Left lung (tissue), 10 donors: ENCODE data around the gene LRPAP1. TPM values are rescaled to one million over a fixed set of nuclear protein-coding genes. Genes with fewer than 3 reads are reported as not detected.

ENCODE experiments used
- ATAC-seq: fragments of 200-7000 bp; cut with Tn5 transposase; one replicate; pipeline ENCODE4 v1.9.1; 2020; ENCODE audit warnings: moderate library complexity
- DNase-seq, 4 donors: peaks; one replicate each; pipeline ENCODE4 v3.0.0-alpha.2; 2013 to 2020
- H3K27ac ChIP-seq, 2 donors: fragments of 200-600 bp; sonication (generic) in 1 of 2; one replicate each; pipeline versions ENCODE4 v1.5.0 to v1.8.0; 2020 to 2021
- H3K27me3 ChIP-seq, 2 donors: fragments of 200-600 bp; sonication (generic) in 1 of 2; one replicate each; pipeline versions ENCODE4 v1.5.0 to v1.8.0; 2020 to 2021
- H3K36me3 ChIP-seq, 2 donors: fragments of 200-600 bp; sonication (generic) in 1 of 2; one replicate each; pipeline versions ENCODE4 v1.5.0 to v1.8.0; 2020 to 2021
- H3K4me1 ChIP-seq, 2 donors: fragments of 200-600 bp; one replicate each; pipeline ENCODE4 v1.8.0; 2021
- H3K4me3 ChIP-seq, 2 donors: fragments of 200-600 bp; sonication (generic) in 1 of 2; one replicate each; pipeline versions ENCODE4 v1.5.0 to v1.8.0; 2020 to 2021; ENCODE audit warnings: mild to moderate bottlenecking in 1 of 2
- H3K9me3 ChIP-seq, 2 donors: fragments of 200-600 bp; sonication (generic) in 1 of 2; one replicate each; pipeline versions ENCODE4 v1.5.0 to v1.8.0; 2020 to 2021
- intact Hi-C, 2 donors: fragments of 100-400 bp; cut with DNase I; formaldehyde crosslinking; loops; one replicate each; pipeline versions ENCODE4 v1.11.2 to v1.14.2; 2022
- polyA plus RNA-seq, 6 donors: library from polyadenylated mRNA; unstranded; fragments of 120-200 nt; gene quantifications; one replicate each; pipeline ENCODE4 v1.2.1, GENCODE V29; 2013; ENCODE audit not compliant: insufficient read length in 6 of 6
- total RNA-seq, 2 donors: library from RNA; stranded (reverse); fragmentation: NEBNext Ultra II Directional; extraction: Animal tissue kit (Norgen Biotek cat#: 25700); gene quantifications; one replicate each; pipeline ENCODE4 v1.2.1, GENCODE V29; 2021
- TF ChIP-seq, protein P1 (sequence below), 2 donors: fragments of 200-600 bp; sonication (generic) in 1 of 2; IDR thresholded peaks; one replicate each; pipeline versions ENCODE4 v1.5.0 to v1.8.0; 2021; ENCODE audit warnings: antibody characterized with exemption in 2 of 2
- donor health status: DM: no; HTN: yes; CAD: no.
- donor health status: DM: no; HTN: no; CAD: no.

Gene LRPAP1
- total and polyA plus RNA-seq, 8 donors = 95.9 to 218 (median 112) TPM

DNA sequence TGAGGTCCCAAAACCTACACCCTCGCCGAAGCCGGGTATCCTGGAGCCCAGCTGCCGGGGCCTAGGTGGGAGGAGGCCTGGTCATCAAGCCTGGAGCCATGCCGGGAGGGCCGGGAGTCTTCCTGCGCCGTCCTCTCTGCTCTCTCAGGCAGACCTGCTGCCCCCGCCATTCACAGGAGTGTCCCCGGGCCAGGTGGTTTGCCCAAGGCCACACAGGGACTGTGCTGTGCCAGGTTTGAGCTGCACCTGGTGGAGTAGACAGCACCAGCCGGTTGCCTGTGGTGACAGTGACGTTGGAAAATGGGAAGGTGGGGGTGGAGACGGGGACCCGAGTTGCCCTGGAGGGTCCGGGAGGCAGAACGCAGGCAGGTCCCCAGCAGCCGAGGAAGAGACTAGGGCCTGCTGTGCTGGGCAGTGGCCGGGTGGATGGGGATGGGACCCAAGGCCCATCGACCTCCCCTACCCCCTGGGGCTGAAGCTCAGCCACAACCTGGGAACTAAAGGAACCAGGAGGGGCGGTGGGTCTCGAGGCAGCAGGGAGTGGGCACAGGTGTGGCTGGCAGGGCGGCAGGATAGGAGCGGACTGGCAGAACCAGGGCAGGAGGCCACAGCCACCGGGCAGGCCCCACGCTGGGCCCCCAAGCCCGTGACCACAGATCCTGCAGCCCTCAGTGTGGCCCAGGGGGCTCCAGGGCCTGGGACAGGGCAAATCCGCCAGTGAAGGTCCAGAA is 59.6 kb downstream of the LRPAP1 start:
- Histone ChIP-seq H3K36me3 (no peaks in the 10 kb centered on the region), H3K27me3 (peaks cover 0 to 18% of the 10 kb centered on the region in 2 donors), H3K9me3 (no peaks in the 10 kb centered on the region), H3K27ac (no peak overlapping the region), H3K4me1 (no peaks in the 10 kb centered on the region), H3K4me3 (no peak overlapping the region)
- no peak for ATAC-seq
- TF ChIP-seq, protein P1, sequence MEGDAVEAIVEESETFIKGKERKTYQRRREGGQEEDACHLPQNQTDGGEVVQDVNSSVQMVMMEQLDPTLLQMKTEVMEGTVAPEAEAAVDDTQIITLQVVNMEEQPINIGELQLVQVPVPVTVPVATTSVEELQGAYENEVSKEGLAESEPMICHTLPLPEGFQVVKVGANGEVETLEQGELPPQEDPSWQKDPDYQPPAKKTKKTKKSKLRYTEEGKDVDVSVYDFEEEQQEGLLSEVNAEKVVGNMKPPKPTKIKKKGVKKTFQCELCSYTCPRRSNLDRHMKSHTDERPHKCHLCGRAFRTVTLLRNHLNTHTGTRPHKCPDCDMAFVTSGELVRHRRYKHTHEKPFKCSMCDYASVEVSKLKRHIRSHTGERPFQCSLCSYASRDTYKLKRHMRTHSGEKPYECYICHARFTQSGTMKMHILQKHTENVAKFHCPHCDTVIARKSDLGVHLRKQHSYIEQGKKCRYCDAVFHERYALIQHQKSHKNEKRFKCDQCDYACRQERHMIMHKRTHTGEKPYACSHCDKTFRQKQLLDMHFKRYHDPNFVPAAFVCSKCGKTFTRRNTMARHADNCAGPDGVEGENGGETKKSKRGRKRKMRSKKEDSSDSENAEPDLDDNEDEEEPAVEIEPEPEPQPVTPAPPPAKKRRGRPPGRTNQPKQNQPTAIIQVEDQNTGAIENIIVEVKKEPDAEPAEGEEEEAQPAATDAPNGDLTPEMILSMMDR (IDR thresholded peaks at IDR 0.05) = no peak
- peak in 1 of 4 donors; percentile 72 for DNase-seq
- intact Hi-C loops = no loop called here

DNA sequence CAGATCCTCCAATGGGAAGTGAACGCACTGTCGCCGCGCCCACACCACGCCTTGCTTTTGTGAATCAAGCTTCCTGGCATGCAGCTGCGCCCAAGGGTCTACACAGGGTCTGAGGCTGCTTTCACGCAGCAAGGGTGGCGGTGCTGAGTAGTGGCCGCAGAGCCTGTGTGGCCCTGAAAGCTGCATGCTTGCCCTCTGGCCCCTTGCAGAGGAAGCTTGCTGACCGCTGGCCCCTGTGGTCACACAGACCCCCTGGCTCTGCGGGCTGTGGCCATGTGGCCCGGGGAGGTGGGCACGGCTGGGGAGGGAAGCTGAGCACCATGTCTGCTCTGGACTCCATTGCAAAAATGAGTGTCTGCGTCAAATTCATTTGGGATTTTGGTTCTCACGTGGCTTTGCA is 60.3 kb downstream of the LRPAP1 start:
- intact Hi-C loops = no loop called here
- Histone ChIP-seq H3K27me3 (peaks cover 0 to 17% of the 10 kb centered on the region in 2 donors), H3K4me1 (no peaks in the 10 kb centered on the region), H3K36me3 (no peaks in the 10 kb centered on the region), H3K9me3 (no peaks in the 10 kb centered on the region), H3K27ac (no peak overlapping the region), H3K4me3 (no peak overlapping the region)
- TF ChIP-seq, protein P1 (IDR thresholded peaks at IDR 0.05) = no peak
- DNase-seq (peak in 1 of 4 donors; percentile 74), ATAC-seq (no peak)

DNA sequence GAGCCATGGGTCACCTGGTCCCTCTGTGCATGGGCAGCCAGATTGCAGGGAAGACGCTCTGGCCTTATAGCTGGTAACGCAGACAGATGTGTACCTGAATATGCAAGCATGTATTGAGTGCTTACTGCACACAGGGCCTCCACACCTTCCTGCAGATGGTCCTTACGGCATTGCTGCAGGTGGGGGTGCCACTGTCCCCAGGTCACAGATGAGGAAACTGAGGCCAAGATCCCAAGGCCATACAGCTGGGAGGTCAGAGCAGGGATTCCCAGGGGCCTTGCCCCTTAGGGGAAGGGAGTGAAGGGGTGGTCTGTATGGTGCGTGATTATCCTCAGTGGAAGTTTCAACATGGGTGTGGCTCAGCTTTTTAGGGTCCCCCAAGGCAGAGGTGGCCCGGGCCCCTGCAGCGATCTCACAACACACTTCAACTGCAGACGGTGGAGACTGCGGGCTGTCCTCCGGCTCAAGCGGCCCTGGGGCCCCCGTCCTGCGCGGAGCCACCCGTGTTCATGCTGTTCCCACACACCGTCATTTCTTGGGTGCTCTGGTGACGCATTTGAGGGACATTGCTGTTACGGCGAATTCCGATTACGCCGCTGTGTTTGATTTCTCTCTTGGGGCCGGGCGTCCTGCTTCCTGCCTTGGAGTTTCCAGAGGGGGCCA is 61.0 kb downstream of the LRPAP1 start:
- no peak overlapping the region for H3K27ac ChIP-seq
- no peaks in the 10 kb centered on the region for H3K4me1 ChIP-seq
- TF ChIP-seq, protein P1 (IDR thresholded peaks at IDR 0.05) = no peak
- intact Hi-C loops = no loop called here
- no peak overlapping the region for H3K4me3 ChIP-seq
- no peaks in the 10 kb centered on the region for H3K36me3 ChIP-seq
- peaks cover 0 to 20% of the 10 kb centered on the region in 2 donors for H3K27me3 ChIP-seq
- DNase-seq (peak in 1 of 4 donors; percentile 68), ATAC-seq (no peak)
- no peaks in the 10 kb centered on the region for H3K9me3 ChIP-seq

DNA sequence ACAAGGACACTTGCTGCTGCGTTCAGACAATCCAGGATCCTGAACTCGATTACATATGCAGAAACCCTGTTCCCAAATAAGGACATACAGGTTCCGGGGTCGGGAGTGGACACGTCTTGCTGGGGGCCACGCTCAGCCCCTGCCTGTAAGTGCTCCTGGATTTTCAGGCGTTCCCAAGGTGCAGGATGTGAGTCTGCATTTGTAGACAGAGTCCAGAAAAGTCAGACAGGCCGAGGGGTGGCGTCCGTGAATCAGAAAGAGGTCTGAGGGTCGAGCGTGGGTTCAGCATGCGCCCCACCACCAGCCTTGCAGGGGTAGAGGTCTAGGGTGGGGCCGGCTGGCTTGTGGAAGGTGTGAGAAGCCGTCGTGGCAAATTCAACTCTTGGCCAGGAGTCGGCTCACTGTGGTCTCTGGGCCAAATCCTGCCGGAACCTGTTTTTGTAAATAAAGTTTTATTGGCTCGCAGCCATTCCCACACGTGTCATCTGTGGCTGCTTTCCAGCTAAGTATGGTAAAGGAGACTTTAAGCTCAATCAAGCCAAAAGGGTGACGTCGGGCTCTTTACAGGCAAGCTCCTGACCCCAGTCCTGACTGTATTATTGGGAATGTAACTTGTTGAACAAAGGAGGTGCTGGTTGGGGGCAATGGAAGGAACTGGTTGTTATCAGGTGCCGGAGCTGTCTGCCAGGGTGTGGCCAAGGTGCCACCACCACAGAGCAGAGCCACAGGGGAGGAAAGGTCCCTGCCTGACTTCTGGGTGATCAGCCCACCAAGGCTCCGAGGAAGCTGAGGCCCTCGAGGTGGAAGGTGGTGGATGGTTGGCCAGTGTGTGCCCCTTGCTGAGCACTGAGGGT is 61.8 kb downstream of the LRPAP1 start:
- DNase-seq (peak in 1 of 4 donors; percentile 55), ATAC-seq (no peak)
- TF ChIP-seq, protein P1 (IDR thresholded peaks at IDR 0.05) = no peak
- Histone ChIP-seq H3K4me1 (no peaks in the 10 kb centered on the region), H3K36me3 (no peaks in the 10 kb centered on the region), H3K9me3 (no peaks in the 10 kb centered on the region), H3K4me3 (no peak overlapping the region), H3K27ac (no peak overlapping the region), H3K27me3 (peaks cover 0 to 23% of the 10 kb centered on the region in 2 donors)
- intact Hi-C loops = no loop called here
